ENCODE data around the gene PNLIPRP2. TPM values are rescaled to one million over a fixed set of nuclear protein-coding genes. Genes with fewer than 3 reads are reported as not detected.

Gene PNLIPRP2
- total and polyA plus RNA-seq, 2 of the 8 experiments (the other 6 are each of a cell fraction or from before 2014, with no cell fraction given) = 0.11 TPM; not detected in 1

DNA sequence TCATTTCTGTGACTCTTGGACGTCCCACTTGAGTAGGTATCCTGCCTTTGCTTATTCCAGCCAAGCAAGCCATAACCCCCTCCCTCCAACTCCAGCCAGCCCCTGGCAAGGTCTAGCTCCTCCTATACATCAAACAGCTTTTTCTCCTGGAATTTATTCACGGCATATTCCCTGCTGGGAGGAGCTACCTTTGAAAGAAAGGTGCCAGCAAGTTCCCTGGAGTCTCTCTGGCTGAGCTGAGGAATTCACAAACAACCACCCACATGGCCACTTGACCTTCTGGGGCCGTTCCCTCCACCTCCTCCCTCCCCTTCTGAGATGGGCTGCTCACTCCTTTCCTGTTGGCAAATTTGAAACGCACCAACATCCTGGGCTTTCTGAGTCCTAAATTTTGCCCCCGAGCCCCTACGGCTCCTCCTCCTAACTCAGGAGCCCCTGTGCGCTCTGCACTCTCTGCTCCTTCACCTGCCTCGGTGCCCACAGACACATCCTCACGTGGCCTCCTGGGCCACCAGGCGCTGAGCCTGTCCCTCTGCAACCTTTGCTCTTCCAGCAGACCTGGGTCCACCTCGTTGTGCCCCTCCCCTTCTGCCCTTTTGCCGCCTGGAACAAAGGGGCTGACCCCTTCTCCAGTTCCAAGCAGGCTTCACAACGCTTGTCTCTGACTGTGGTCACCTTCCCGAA, 73.6 kb downstream of the PNLIPRP2 start:
- Histone ChIP-seq H3K4ac (replicated peaks; ENCODE audit: insufficient read length, low read depth, low read length) (no peak overlapping the region), H2AFZ (ENCODE audit: low read length) (0 out of 2 replicates have a peak overlapping the region, but pooled peaks have one; percentile 56), H3K4me1 (replicated peaks in 1 of 4; ENCODE audit: control insufficient read depth in 3 of 4, insufficient read depth in 4 of 4, low read length in 3 of 4) (peaks cover 4 to 17% (median 5%) of the 10 kb centered on the region in 4 experiments; a peak in 6 of 7 replicates), H3K4me2 (ENCODE audit: insufficient read depth in 1 of 2, low read depth in 2 of 2, low read length in 2 of 2) (peak overlapping the region; percentile 30 to 41; a peak in 3 of 4 replicates), H2BK15ac (ENCODE audit: low read length) (peak overlapping the region; percentile 8; the same call in 1 of the 2 replicates), H3K23ac (ENCODE audit: insufficient read length) (no peak overlapping the region), H3K56ac (replicated peaks; ENCODE audit: insufficient read length, low read depth, low read length) (no peak overlapping the region), H3K27me3 (replicated peaks in 1 of 4; ENCODE audit: control insufficient read depth in 3 of 4, extremely low read depth in 1 of 4, insufficient read depth in 3 of 4, low read length in 3 of 4) (no peaks in the 10 kb centered on the region; a peak in 3 of 7 replicates), H3K79me1 (ENCODE audit: low read depth, low read length) (no peaks in the 10 kb centered on the region), H3K14ac (ENCODE audit: insufficient read length) (no peak overlapping the region), H2BK5ac (ENCODE audit: low read depth, low read length) (peak overlapping the region; percentile 87), H2BK120ac (replicated peaks; ENCODE audit: low read depth, low read length) (no peak overlapping the region), H3K27ac (ENCODE audit: low read depth, low read length) (no peak overlapping the region), H3K79me2 (ENCODE audit: control insufficient read depth in 1 of 2, insufficient read depth in 2 of 2, low read length in 2 of 2) (no peaks in the 10 kb centered on the region), H3K4me3 (ENCODE audit: extremely low read depth in 1 of 4, insufficient read depth in 2 of 4, low read depth in 3 of 4, low read length in 4 of 4) (peak overlapping the region in 1 of 4 experiments; percentile 14; a peak in 2 of 8 replicates), H2AK5ac (ENCODE audit: low read depth, low read length) (no peak overlapping the region), H3K23me2 (ENCODE audit: low read depth, low read length) (no peaks in the 10 kb centered on the region), H4K91ac (replicated peaks; ENCODE audit: insufficient read length, low read length) (peak overlapping the region; percentile 62), H3K9ac (replicated peaks in 1 of 4; ENCODE audit: extremely low read depth in 1 of 4, low read depth in 3 of 4, low read length in 3 of 4) (no peak overlapping the region), H4K8ac (ENCODE audit: extremely low read depth, insufficient read depth, low read length) (peak overlapping the region; percentile 9; the same call in 1 of the 2 replicates), H4K20me1 (replicated peaks in 1 of 2; ENCODE audit: control insufficient read depth in 1 of 2, insufficient read depth in 2 of 2, low read length in 2 of 2) (no peaks in the 10 kb centered on the region), H3K18ac (ENCODE audit: extremely low read depth, low read length) (peak overlapping the region; percentile 93), H2BK12ac (ENCODE audit: low read depth, low read length) (peak overlapping the region; percentile 96; the same call in 1 of the 2 replicates), H4K5ac (ENCODE audit: insufficient read length, low read depth, low read length) (no peak overlapping the region), H3K9me3 (ENCODE audit: insufficient read depth in 2 of 2, low read depth in 1 of 2, low read length in 1 of 2) (no peaks in the 10 kb centered on the region), H2BK20ac (ENCODE audit: low read length) (0 out of 2 replicates have a peak overlapping the region, but pooled peaks have one; percentile 23), H3K36me3 (ENCODE audit: control insufficient read depth in 2 of 4, insufficient read depth in 4 of 4, low read length in 3 of 4) (no peaks in the 10 kb centered on the region)
- CTCF ChIA-PET (ENCODE audit: partially characterized antibody) = interaction anchor here (0.7 to 2.8 kb wide), 10 partner anchors 13 to 532 kb away, joined by 3 to 9 read pairs (median 4); no protein-coding TSS in a partner anchor
- DNase-seq (ENCODE audit: low read depth in 1 of 2, low spot score in 2 of 2) (no peak), FAIRE-seq (peak; percentile 85)
- POLR2A ChIA-PET (ENCODE audit: partially characterized antibody) = no interaction called here
- 45% methylated on average over 12 of the region's 14 CpGs; no CpG with 5 or more reads in 1 of the 2 experiments for WGBS, 2 experiments (ENCODE audit: extremely low coverage in 1 of 2, insufficient coverage in 1 of 2, insufficient read length in 1 of 2, insufficient replicate concordance in 2 of 2, low coverage in 1 of 2, low lambda C conversion rate in 2 of 2, missing lambda C conversion rate in 1 of 2)
- TF ChIP-seq KDM5A (IDR thresholded peaks at IDR 0.05; ENCODE audit: low read length) (no peak), CHD2 (IDR thresholded peaks at IDR 0.05; ENCODE audit: low read length) (0 out of 2 replicates have a peak, but pooled peaks have one; percentile 24), ZNF274 (IDR thresholded peaks at IDR 0.05; ENCODE audit: borderline replicate concordance, extremely low read depth, low read length) (no peak), NRF1 (IDR thresholded peaks at IDR 0.05; ENCODE audit: low read depth, low read length) (no peak), BRCA1 (IDR thresholded peaks at IDR 0.05; ENCODE audit: low read depth, low read length) (no peak), BCL11A (IDR thresholded peaks at IDR 0.05; ENCODE audit: low read depth in 2 of 2, low read length in 2 of 2) (no peak), SP1 (IDR thresholded peaks at IDR 0.05; ENCODE audit: low read depth, low read length) (0 out of 2 replicates have a peak, but pooled peaks have one; percentile 31), TEAD4 (IDR thresholded peaks at IDR 0.05; ENCODE audit: low read depth, low read length) (peak; percentile 94), EP300 (IDR thresholded peaks at IDR 0.05; ENCODE audit: borderline replicate concordance in 1 of 2, low read depth in 2 of 2, low read length in 2 of 2) (no peak), POLR2A (IDR thresholded peaks at IDR 0.05; ENCODE audit: control extremely low read depth in 1 of 2, low read depth in 2 of 2, low read length in 2 of 2) (no peak), HDAC6 (IDR thresholded peaks at IDR 0.05; ENCODE audit: low read depth, low read length) (no peak)
- TF ChIP-seq, protein P1, sequence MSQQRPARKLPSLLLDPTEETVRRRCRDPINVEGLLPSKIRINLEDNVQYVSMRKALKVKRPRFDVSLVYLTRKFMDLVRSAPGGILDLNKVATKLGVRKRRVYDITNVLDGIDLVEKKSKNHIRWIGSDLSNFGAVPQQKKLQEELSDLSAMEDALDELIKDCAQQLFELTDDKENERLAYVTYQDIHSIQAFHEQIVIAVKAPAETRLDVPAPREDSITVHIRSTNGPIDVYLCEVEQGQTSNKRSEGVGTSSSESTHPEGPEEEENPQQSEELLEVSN (IDR thresholded peaks at IDR 0.05) = 0 out of 2 replicates have a peak, but pooled peaks have one; percentile 40
